Stimulated activated CD4-positive, alpha-beta T cell treated with anti-CD3 and anti-CD28 coated beads, Interleukin-12 subunit alpha, Interleukin-12 subunit beta, amount 100 ng/mL, for 4 hours (primary cell): ENCODE results near the gene RUVBL1.
A peak's percentile ranks its signal among the peaks of the same experiment; 100 is the strongest.

ENCODE experiments used
- DNase-seq: peaks from one replicate; pipeline ENCODE4 v3.0.0-alpha.2; 2020

RUVBL1 gene

DNA sequence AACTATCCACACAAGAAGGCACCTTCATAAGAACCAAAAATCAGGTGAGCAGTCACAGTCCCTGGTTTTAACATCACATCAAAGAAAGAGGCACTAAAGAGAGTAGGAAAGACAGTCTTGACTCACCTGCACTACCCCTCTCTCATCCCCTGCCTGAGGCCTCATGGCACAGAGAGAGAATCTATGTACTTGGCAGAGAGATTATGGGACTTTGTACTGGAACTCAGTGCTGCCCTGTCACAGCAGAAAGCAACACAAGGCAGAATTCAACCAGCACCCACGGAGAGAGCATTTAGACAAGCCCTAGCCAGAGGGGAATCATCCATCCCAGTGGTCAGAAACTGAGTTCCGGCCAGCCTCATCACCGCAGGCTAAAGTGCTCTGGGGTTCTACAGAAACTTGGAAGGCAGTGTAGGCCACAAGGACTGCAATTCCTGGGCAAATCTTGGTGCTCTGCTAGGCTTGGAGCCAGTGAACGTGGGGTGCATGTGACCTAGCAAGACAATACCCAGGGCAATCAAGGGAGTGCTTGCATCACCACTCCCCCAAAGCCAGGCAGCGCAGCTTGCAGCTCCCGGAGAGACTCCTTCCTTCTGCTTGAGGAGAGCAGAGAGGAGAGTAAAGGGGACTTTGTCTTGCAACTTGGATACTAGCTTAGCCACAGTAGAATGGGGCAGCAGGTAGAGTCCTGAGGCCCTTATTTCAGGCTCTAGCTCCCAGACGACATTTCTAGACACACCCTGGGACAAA is 8.5 kb upstream of the RUVBL1 start:
- DNase-seq = no peak

DNA sequence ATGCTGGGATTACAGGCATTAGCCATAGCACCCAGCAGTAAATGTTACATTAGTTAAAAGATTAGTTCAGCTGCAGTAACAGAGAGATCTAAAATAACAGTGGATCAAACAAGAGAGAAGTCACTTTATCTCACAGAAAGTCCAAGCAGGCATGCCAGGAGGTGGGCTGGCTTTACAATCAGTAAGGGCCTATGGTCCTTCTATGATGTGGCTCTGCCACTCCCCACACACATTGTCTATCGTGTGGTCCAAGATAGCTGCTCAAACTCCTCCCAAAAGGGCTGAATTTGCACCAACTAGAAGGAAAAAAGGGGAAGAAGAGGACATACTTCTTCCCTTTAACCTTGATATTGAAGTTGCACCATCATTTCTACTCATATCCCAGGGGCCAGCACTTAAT is 4.6 kb upstream of the RUVBL1 start:
- no peak for DNase-seq

DNA sequence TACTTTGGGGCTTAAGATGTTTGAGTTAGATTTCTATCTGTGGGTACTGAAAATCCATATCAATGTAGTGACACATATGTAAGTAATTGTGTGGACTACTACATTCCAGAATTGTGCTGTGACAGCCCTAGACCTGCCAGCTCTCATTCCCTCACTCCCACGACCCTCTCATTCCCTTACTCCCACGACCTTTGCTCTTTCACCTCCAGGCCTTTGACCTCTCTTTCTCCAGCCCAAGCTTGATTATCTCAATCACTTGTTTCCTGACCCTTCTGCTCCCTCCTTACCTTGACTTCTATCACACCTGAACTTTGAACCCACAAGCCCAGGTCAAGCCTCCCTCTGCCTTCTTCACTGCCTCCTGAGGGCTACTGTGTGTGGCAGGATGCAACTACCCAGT is 3.6 kb upstream of the RUVBL1 start:
- no peak for DNase-seq

DNA sequence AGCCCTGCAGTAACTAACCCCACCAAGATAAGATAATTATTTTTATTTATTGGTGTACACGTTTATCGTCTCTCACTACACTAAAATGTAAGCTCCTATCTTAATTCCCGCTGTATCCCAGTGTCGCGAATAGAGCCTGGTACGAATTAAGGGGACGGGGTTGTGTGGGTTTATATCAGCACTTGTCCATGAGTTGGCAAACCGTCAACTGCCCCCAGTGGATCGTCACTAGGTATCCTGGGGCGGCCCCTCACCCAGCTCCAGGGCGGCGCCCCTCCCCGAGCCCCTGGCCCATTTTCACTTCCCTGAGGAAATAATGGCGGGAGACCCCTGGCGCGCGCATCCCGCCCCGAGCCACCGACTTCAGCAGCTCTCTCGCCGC is 465 bp downstream of the RUVBL1 start:
- DNase-seq = no peak

DNA sequence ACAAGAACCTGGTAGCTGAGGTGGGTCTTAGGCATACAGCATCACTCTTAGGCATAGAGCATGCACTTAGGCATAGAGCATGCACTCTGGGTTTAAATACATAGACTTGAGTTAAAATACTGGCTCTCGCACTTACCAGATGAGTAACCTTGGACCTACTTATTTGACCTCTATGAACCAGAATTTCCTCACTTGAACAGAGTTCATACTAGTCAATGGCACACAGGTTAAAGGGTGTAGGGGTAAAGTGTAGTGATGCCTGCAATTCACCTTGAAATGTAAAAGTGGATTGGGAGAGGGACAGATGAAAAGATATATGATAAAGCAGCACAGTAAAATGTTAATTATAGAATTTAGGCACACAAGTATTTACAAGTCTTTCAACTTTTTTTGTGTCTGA is 1.6 kb downstream of the RUVBL1 start:
- no peak for DNase-seq

DNA sequence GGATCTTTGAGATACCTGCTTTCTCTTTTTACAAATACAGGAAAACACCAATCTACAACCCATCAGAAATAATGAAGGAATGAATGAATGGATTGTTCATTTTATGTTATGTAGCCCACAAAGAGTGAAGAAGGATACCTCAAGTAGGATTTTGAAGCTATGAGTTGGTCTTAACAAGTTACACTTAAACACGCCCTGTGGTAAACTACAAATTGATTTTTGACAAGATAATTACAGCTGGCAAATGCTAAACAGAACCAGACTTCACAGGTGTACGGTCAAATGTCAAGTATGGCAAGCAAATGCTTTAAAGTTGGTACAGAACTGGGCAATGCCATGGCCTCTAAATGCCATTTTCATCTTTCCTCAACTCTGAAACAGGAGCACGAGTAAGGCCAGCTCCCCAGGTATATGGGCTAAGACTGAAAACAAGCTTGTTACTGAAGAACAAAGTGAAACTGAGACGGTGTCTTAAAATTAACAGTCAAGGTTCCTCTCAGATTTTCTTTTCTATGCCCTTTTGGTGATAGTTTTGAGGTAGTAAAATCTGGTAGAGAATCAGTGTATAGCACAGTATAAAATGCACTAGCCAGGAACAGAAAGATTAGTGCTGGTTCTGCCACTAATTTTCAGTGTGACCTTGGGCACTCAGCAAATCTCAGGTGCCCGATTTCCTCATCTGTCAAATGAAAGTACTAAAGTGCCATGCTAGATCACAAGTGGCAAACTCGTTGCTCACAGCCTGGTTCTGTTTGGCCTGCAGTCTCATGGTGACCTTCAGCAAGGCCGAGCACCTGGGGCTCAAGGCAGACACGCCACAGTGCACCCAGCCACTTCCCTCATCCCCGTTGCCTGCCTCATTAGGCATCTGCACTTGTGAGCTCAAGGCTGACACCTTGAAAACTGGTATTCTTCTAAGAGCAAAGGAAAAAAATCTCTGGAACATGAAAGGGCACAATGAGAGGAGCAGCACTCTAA is 9.5 kb downstream of the RUVBL1 start:
- DNase-seq = no peak

DNA sequence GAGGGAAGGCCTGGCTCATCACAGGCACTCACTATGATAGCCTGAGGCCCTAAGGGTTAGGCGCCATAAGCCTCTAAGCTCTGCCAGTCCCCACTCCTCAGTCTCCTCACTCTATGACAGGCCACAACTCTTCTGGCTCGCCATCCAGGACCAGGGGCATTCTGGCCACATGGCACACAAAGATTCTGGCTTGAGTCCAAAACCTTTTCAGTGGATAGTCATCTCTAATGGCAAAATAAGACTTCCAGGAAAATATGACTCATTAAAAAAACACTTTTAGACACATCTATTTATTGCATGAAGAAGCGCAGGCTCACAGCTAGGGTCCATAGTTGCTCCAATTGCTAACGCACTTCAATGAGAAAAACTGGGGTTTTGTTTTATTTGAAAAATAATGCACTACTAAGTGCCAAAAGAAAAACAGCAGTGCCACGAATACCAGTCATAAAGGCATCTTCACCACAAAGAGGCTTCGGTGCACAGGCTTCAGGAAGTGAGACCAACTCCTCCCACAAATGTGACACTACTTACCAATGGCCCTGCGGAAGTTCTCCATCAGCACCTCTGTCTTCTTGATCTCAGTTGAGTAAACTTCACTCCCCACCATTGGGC is 11.1 kb downstream of the RUVBL1 start:
- DNase-seq = peak; percentile 13

DNA sequence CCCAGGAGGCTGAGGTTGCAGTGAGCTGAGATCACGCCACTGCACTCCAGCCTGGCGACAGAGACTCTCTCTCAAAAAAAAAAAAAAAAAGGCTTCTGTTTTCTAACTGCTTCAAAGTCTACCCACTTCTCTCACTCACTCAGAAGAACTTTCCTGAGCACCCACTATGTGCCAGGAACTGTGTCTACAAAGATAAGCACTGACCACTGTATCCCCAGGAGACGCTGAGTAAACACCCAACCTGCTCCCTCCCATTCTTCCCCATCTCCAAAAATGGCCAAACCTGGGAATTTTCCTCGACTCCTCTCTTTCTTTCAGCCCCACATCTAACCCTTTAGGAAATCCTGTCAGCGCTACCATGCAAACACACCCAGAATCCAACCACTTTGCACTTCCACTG is 12.5 kb downstream of the RUVBL1 start:
- no peak for DNase-seq

DNA sequence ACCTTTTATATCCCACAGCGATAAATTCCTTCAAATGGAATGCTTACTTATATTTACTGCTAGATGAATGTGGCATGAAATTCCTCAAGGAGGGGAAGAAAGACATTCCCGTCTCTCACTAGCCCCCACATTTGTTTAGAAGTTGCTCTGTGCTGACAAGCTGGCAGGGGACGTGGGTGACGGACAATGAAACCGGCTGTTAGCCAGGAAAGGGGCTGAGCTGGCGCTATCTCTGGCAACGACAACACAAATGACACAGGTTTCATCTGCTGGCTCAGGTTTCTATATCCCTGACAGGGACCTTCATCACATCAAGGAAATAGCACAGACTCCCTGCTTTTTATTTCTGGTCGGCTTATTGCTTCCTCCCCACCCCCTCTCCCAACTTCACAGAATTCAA is 15.8 kb downstream of the RUVBL1 start:
- no peak for DNase-seq

DNA sequence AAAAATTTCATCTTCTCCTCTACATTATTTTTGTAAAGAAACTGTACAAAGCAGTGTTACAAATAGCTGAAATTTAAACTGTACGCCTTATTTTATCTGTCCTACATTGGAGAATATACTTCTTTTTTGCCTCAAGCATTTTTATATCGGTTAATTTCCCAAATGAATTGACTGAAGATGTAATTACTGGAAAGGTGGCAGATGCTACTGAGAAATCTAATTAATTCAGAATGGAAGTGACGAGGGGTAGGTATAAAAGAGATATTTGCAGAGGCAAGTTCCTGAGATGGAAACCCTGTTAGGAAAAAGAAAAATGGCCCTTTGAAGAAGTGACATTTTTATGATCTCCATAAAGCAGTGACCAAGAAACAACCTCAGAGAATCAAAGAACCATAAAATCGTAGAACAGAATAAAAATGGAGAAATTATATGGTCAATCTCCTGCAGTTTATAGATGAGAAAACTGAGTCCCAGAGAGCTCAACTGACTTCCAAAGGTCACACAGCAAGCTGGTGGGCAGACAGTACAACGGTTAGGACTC is 20.4 kb downstream of the RUVBL1 start:
- DNase-seq = no peak

DNA sequence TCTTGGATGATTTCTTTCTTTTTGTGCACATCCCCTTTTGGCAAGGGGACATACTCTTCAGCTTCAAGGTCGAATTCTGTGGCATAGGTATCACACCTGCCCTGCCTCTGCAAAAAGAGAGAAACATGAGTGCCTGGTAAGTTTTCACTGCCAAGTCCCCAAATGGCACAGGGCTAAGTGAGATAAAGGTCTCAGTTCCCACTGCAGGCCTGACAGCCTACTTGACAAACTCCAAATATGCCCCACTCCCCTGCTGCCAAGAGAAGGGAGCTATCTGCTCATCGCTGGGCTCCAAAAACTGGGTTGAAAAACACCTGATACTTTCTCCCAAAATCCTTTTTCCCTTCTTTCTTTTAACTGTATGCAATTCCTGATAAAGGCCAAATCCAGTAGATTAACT is 23.0 kb downstream of the RUVBL1 start:
- DNase-seq = no peak

DNA sequence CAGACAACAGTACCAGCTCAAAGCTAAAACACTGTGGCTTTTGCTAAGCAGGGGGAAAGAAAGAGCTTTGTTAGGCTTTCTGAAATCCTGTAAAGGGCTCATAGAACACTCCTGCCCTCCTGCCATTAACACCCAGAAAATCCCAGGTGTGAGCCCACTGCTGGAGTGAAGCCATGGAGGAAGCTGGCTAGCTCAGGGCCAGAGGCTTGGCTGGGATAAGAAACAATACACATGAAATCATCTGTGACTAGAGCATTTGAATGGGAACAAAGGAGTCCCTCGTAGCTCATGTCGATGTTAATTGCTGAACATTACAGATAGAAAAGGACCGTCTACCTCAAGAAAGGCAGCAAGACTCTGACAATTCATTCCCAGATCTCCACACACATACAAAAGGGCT is 23.5 kb downstream of the RUVBL1 start:
- no peak for DNase-seq

DNA sequence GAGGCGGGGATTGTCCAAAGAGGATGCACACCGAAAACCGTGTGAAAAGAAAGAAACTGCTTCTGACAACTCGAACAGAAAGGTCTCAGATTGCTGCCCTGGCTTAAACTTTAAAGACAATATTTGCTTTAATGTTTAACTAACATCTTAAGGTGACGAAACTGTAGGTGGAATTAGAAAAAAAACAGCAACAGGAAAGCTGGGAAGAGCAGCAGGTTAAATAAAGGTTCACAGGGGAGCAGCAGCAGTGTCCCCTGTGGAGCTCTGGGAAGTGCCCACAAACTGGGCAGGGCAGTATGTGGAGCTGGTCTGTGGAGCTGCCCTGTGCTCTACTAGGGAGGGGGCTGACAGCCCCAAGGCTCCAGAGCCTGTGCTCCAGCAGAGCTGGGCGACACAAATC is 25.4 kb downstream of the RUVBL1 start:
- DNase-seq = no peak

DNA sequence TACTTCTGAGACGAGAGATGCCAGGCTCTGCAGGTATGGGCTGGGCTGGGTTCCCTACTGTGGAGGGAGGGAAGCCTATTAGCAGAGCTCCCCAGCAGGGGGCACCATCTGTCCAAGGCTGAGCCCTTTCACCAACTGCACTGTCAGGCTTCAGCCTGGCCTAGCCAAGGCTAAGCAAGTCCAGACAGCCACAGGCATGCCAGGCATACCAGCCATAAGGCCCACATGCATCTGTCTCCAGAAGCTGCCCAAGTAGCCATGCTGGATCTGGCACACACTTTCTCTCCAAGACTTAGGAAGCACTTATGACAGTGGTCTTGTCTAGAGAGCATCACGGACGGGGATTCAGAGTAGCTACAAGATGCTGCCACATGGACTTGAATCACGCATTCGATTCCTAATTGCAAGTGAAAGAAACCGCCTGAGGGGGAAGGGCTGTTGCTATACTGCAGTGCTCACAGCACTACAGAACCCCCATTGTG is 28.3 kb downstream of the RUVBL1 start:
- DNase-seq = peak; percentile 75

DNA sequence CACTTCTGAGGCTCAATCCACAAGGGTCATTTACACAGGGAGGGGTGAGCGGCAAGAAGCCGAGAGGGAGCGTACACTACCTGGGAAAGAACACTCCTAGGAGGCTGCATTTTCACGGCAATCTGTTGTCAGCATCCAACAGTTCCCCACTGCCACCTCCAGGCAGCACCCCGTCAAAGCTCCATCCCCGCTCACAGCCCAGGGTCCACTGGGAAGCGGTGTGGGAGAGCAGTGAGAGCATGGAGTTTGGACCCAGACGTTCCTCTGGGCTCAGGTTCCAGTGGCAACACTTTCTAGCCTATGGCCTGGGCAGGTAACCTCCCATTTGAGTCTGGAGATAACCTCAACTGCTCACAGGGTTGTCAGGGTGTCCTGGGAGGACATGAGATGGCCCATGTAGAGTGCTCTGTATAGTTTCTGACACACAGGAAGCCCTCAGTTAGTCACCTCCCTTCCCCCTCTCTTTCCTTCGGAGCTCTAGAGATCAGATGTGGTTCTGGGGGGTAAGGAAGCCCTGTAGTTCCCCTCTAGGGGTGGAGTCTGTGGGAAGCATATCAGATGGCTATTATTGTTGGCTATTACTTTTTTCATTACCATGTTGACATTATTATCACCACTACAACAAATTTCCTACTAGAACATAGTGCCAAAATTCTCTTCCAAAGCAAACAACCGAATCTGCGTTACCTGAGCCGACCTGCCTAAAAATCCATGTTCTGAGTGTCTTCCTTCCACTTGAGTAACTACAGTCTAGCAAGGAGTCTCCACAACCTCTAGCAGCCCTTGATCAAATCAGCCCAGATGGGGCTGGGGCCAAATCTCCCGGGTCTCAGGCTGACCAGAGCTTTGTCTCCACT is 29.1 kb downstream of the RUVBL1 start:
- no peak for DNase-seq

DNA sequence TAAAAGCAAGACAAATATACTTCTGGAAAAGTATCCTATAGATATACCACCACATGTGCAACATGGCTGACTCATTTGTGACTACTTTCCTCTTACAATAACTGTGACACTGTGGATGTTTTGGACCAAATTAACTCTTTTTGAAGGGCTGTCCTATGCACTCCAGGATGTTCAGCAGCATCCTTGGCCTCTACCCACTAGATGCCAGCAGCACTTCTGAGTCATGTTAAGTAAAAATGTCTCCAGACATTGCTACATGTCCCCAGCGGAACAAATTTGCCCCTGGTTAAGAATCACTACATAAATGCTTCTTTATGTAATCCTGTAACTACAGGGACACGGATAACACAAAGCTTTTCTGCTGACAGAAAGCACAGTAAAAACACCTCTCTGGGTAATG is 32.0 kb downstream of the RUVBL1 start:
- no peak for DNase-seq

DNA sequence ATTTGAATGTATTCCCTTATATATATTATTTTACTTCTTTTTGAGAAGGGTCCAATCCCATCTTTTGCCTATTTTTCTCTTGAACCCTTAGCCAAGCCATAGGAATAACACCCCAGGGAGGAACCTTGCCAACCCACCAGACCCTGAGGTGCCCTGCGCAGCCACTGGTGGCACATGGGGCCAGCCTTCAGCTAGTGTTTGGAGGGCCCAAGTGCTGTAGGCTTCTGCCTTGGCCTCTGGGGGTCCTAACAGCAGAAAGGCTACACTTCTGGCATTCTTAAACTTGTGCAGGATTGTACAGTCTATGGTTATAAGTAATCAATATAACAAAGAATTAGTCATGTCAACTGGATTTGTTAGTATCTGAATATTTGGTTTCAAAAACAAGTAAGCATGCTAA is 34.5 kb downstream of the RUVBL1 start:
- DNase-seq = no peak

DNA sequence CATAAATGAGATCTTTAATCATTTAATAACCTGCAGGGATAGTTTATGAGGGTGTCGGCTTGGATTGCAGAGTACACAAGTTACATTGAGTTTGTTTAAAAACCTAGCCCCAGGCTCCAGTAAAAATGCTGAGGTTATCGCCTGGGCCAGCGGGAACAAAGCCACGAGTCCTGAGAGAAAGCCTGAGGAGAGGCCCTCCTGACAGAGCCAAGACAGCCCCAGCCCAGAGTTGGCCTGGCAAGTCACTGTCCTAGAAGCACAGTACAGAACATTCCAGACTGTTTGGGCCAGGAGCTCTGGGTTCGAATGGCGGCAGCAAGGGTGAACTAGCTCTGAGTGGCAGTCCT is 39.0 kb downstream of the RUVBL1 start:
- no peak for DNase-seq

DNA sequence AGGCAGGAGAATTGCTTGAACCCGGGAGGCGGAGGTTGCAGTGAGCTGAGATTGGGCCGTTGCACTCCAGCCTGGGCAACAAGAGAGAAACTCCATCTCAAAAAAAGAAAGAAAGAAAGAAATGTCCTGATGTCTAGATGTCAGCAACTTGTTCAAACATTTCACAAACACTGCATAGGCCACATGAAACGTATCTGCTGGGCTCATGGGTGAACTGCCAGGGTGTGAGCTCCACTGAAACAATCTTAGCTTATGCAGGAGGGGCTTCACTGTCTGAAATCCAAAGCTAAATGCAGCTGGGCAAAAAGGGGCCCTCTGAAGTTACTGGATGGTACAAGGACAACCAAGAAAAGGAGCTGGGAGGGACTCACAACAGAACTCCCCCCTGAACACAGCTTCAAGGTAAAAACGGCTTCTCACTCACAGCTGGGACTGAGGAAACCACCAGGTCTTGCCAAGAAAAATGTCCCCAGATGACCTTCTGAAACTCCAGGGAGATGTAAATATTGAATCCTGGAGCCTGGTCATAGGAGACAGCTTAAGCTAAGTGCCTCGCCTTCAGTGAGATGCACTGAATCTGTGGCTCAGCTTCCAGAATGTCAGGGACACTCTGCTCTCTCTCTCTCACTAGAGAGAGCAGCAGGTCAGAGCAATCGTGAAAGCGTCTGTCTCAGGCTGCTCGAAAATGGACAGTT is 39.5 kb downstream of the RUVBL1 start:
- DNase-seq = no peak

DNA sequence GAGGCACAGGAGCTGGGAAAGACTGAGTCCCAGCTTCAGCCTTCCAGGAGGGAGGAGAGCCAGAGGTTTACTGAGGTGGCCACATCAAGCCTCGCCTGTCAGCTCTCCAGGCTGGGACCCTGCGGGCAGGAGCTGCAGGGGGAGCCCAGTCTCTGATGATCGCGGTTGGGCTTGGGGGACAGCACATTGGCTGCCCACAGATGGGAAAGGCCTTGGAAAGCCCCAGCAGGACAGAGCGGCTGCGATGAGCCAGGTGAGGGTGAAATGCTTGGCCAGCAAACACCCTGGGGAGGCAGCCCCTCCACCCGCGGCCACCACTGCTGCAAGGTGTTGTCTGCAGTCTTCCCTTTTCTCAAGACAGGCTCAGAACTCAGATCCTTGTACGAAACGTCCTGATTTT is 40.2 kb downstream of the RUVBL1 start:
- DNase-seq = no peak

DNA sequence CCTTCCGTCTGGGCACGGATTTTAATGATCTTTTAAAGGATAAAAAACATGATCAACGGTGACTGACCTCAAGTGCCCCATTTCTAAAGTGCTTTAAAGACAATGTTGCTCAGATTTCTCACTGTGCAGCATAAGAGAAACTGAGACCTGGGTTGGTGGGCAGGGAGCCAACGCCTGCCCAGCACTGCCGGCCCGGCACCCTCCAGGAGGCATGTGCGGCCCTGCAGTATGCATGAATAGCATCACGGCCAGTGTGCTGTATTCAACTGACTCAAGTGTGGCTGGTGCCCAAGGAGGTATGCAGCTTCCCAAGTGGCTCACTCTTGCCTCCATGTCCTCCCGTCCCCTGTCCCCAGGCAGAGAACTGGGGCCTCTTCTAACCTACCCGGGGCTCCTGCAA is 41.1 kb downstream of the RUVBL1 start:
- DNase-seq = no peak

DNA sequence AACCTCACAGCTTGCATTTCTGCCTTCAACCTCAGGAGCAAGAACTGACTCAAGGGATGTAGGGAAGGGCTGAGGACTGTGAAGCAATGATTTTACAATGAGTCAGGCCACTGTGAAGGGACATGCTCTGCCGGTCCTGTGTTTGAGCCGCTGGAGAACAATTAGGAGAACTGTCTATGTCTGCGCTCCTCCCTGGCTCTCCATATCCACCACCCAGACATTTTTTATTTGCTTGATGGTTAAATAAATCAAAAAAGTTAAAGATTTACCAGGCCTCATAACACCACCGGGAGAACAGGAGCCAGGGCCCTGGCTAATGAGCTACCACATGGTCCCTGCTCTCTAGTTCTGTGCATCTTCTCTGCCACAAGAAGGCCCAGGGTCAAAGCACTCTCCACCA is 41.8 kb downstream of the RUVBL1 start:
- DNase-seq = no peak
